GM18511 (cell line): ENCODE data around the gene KHDRBS1.
"Not testable (repeated sequence)": the region's sequence is repeated elsewhere in the genome, so short reads cannot be mapped to it uniquely, and the experiment has no call there.

Experiments
- ATAC-seq: cut with Tn5 transposase; IDR thresholded peaks from one replicate; pipeline ENCODE4 v1.9.1; 2021; ENCODE audit warnings: mild to moderate bottlenecking, moderate library complexity; ENCODE audit not compliant: unreplicated experiment

The KHDRBS1 gene

GRCh38 chr1:32013386-32014198, at the start of gene KHDRBS1:
Gene KHDRBS1 (plus strand): TSS chr1:32013868. CDS start chr1:32013996, 128 bp downstream.
- peak; percentile 86 for ATAC-seq

GRCh38 chr1:31970873-31971272, 42.8 kb upstream of the KHDRBS1 start:
- ATAC-seq, result no peak

GRCh38 chr1:31976401-31976800, 37.3 kb upstream of the KHDRBS1 start:
- no peak for ATAC-seq

GRCh38 chr1:31977385-31978131, 36.1 kb upstream of the KHDRBS1 start:
- no peak for ATAC-seq

GRCh38 chr1:31978843-31979400, 34.7 kb upstream of the KHDRBS1 start:
- no peak for ATAC-seq

GRCh38 chr1:31980835-31981455, 32.7 kb upstream of the KHDRBS1 start:
- ATAC-seq, result no peak

GRCh38 chr1:31981456-31981839, 32.2 kb upstream of the KHDRBS1 start:
- ATAC-seq, result no peak

- ATAC-seq, result no peak
Observed at GRCh38 chr1:31981972-31982371, 31.7 kb upstream of the KHDRBS1 start.

GRCh38 chr1:31984419-31985347, 29.0 kb upstream of the KHDRBS1 start:
- no peak for ATAC-seq

- no peak for ATAC-seq
Observed at GRCh38 chr1:31985430-31985829, 28.2 kb upstream of the KHDRBS1 start.

- no peak for ATAC-seq
Observed at GRCh38 chr1:31987135-31987619, 26.5 kb upstream of the KHDRBS1 start.

- no peak for ATAC-seq
Observed at GRCh38 chr1:31989964-31990363, 23.7 kb upstream of the KHDRBS1 start.

- no peak for ATAC-seq
Observed at GRCh38 chr1:31991182-31991581, 22.5 kb upstream of the KHDRBS1 start.

- no peak for ATAC-seq
Observed at GRCh38 chr1:31995263-31995662, 18.4 kb upstream of the KHDRBS1 start.

- not testable (repeated sequence) for ATAC-seq
Observed at GRCh38 chr1:31996121-31996520, 17.5 kb upstream of the KHDRBS1 start.

- ATAC-seq, result no peak
Observed at GRCh38 chr1:32001863-32002262, 11.8 kb upstream of the KHDRBS1 start.

GRCh38 chr1:32002285-32002684, 11.4 kb upstream of the KHDRBS1 start:
- not testable (repeated sequence) for ATAC-seq

- no peak for ATAC-seq
Observed at GRCh38 chr1:32005522-32005921, 8.1 kb upstream of the KHDRBS1 start.

GRCh38 chr1:32007591-32007940, 6.1 kb upstream of the KHDRBS1 start:
- no peak for ATAC-seq

GRCh38 chr1:32010246-32010645, 3.4 kb upstream of the KHDRBS1 start:
- no peak for ATAC-seq
